KMS-11 (cell line): ENCODE results near the gene PPFIBP1.

Experiments used
- H2AFZ ChIP-seq: fragments of 200-600 bp; sonication (generic); 2 replicates; pipeline ENCODE4 v1.6.1; 2016; ENCODE audit warnings: antibody characterized with exemption, mixed run types, low read depth
- H3K27ac ChIP-seq: fragments of 200-600 bp; sonication (generic); 2 replicates; pipeline ENCODE4 v1.6.1; 2016; ENCODE audit warnings: mild to moderate bottlenecking, mixed run types
- H3K27me3 ChIP-seq: fragments of 200-600 bp; sonication (generic); 2 replicates; pipeline ENCODE4 v1.6.1; 2017; ENCODE audit warnings: mild to moderate bottlenecking, low read depth, mixed run types, moderate library complexity; ENCODE audit not compliant: insufficient read depth
- H3K36me3 ChIP-seq: fragments of 200-600 bp; sonication (generic); 2 replicates; pipeline ENCODE4 v1.6.1; 2017; ENCODE audit warnings: mild to moderate bottlenecking, mixed run types; ENCODE audit not compliant: insufficient read depth
- H3K4me1 ChIP-seq: fragments of 200-600 bp; sonication (generic); 2 replicates; pipeline ENCODE4 v1.6.1; 2016; ENCODE audit warnings: mild to moderate bottlenecking, low read depth, mixed run types; ENCODE audit not compliant: poor library complexity, severe bottlenecking
- H3K4me2 ChIP-seq: fragments of 200-600 bp; sonication (generic); 2 replicates; pipeline ENCODE4 v1.7.0; 2016; ENCODE audit warnings: mild to moderate bottlenecking, mixed run types
- H3K4me3 ChIP-seq: fragments of 200-600 bp; sonication (generic); IDR thresholded peaks from 2 replicates; pipeline ENCODE4 v1.6.1; 2017; ENCODE audit warnings: low read depth, low read length, mixed read lengths; ENCODE audit not compliant: insufficient read depth
- H3K79me2 ChIP-seq: fragments of 200-600 bp; sonication (generic); 2 replicates; pipeline ENCODE4 v1.6.1; 2016; ENCODE audit warnings: low read depth, mixed run types; ENCODE audit not compliant: insufficient read depth
- H3K9ac ChIP-seq: fragments of 200-600 bp; sonication (generic); 2 replicates; pipeline ENCODE4 v1.6.1; 2016; ENCODE audit warnings: mild to moderate bottlenecking, mixed run types
- H4K20me1 ChIP-seq: fragments of 200-600 bp; sonication (generic); 2 replicates; pipeline ENCODE4 v1.6.1; 2016; ENCODE audit warnings: mild to moderate bottlenecking, mixed run types; ENCODE audit not compliant: insufficient read depth
- CTCF ChIP-seq: fragments of 200-600 bp; sonication (generic); conservative IDR thresholded peaks from 2 replicates; pipeline ENCODE4 v1.6.1; 2017; ENCODE audit warnings: low read depth, mild to moderate bottlenecking, antibody characterized with exemption, low read length, moderate library complexity, mixed read lengths

Gene PPFIBP1

GRCh38 chr12:27547592-27547991, 23.6 kb downstream of the PPFIBP1 start:
- no peak overlapping the region for H3K27ac ChIP-seq
- H3K79me2 ChIP-seq, result no peaks in the 10 kb centered on the region
- H3K4me2 ChIP-seq, result no peak overlapping the region
- no peak overlapping the region for H3K4me3 ChIP-seq
- no peak for TF ChIP-seq CTCF
- H3K4me1 ChIP-seq, result no peaks in the 10 kb centered on the region
- H2AFZ ChIP-seq, result no peak overlapping the region
- no peak overlapping the region for H3K9ac ChIP-seq
- H3K27me3 ChIP-seq, result no peaks in the 10 kb centered on the region
- H4K20me1 ChIP-seq, result no peaks in the 10 kb centered on the region
- H3K36me3 ChIP-seq, result no peaks in the 10 kb centered on the region

DNA sequence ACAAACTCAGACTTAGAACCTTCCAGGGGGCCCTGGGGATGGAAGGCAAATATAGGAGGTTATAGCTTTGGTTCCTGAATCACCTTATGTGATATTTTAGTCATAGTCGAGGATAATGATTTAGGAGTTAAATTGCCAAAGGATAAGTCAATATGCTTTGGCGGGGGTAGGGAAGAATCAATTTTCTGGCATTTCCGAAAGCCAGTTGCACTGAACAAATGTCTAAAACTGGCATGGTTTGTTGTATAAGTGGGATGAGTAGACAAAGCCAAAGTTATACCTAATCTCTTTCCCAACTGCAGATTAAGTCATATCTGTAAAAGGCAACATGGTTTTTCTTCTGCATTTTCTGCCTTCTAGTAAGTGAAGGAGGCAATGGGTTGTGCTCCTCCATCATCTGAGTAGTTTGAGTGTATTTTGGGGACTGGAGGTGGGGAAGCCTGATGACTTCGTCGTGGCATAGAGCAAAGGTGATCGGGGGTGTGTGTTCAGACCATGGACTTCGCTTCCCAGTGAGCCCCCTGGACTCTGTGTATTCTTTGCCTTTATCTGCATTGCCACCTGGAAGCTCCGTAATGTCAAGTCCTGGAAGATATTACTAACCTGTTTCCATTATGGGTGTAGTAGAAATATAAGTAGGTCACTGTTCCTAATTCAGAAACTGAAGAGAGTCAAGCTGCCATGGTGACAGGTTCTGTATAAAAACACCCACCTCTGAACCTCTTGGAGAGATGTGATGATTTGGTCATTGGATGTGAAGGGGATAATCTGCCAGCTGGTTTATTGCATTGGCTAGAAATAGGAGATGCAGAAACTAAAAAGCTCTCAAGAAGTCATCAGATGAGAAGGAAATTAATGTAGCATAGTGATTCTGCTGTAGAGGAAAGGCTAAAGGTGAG, 24.5 kb downstream of the PPFIBP1 start:
- no peaks in the 10 kb centered on the region for H4K20me1 ChIP-seq
- TF ChIP-seq CTCF, result no peak
- no peak overlapping the region for H3K9ac ChIP-seq
- peaks cover 9% of the 10 kb centered on the region for H3K4me1 ChIP-seq
- no peak overlapping the region for H2AFZ ChIP-seq
- H3K79me2 ChIP-seq, result no peaks in the 10 kb centered on the region
- no peak overlapping the region for H3K4me2 ChIP-seq
- no peaks in the 10 kb centered on the region for H3K36me3 ChIP-seq
- no peak overlapping the region for H3K27ac ChIP-seq
- no peaks in the 10 kb centered on the region for H3K27me3 ChIP-seq
- no peak overlapping the region for H3K4me3 ChIP-seq

DNA sequence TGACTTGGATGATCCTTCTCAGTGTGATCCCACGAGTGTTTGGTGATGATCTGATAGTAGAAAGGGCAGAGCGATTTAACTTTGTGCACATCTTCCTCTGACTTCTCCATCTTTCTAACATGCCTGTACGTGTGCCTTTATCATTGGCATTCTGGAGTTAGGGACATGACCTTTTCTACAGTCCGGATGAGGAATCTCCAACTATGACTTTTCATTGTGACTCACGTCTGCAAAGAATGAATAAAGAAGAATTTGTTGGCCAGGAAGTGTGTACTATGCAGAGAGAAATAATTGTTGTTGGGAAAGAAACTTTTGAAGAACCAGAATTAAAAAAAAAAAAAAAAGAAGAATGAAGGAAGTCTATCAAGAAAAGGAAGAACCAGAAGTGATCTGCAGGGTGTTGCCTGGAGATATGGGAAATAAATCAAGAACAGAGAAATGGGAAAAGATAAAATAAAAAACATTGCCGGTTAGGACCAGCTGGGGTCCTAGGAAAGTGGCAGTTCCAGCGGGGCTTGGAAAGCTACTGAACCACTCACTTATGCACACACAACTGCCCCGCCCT, 25.3 kb downstream of the PPFIBP1 start:
- Histone ChIP-seq H3K36me3 (no peaks in the 10 kb centered on the region), H3K4me3 (no peak overlapping the region), H2AFZ (no peak overlapping the region), H4K20me1 (no peaks in the 10 kb centered on the region), H3K4me1 (peaks cover 15% of the 10 kb centered on the region), H3K27ac (no peak overlapping the region), H3K9ac (no peak overlapping the region), H3K27me3 (no peaks in the 10 kb centered on the region), H3K4me2 (no peak overlapping the region), H3K79me2 (no peaks in the 10 kb centered on the region)
- TF ChIP-seq CTCF, result no peak

GRCh38 chr12:27549801-27550652, 26.0 kb downstream of the PPFIBP1 start:
- Histone ChIP-seq H3K27ac (no peak overlapping the region), H3K36me3 (no peaks in the 10 kb centered on the region), H2AFZ (no peak overlapping the region), H3K4me2 (no peak overlapping the region), H3K4me1 (peaks cover 20% of the 10 kb centered on the region), H4K20me1 (no peaks in the 10 kb centered on the region), H3K79me2 (no peaks in the 10 kb centered on the region), H3K27me3 (no peaks in the 10 kb centered on the region), H3K9ac (no peak overlapping the region), H3K4me3 (no peak overlapping the region)
- TF ChIP-seq CTCF, result no peak
